H1 (cell line): ENCODE measurements around the gene WHAMM. TPM values are rescaled to one million over a fixed set of nuclear protein-coding genes. Genes with fewer than 3 reads are reported as not detected.

ENCODE experiments used
- ATF2 ChIP-seq: IDR thresholded peaks from 2 replicates; pipeline ENCODE4 v1.6.1; 2012; ENCODE audit warnings: low read length, inconsistent platforms
- BCL11A ChIP-seq, 2 experiments: IDR thresholded peaks; one replicate each; pipeline ENCODE4 v1.6.1; 2011; ENCODE audit warnings: low read depth in 2 of 2, low read length in 2 of 2, mild to moderate bottlenecking in 2 of 2
- CEBPB ChIP-seq: IDR thresholded peaks from 2 replicates; pipeline ENCODE4 v1.6.1; 2012; ENCODE audit warnings: low read depth, low read length
- CHD7 ChIP-seq: fragments of 300-600 bp; sonication (generic); IDR thresholded peaks from 2 replicates; pipeline ENCODE4 v1.7.1; 2012; ENCODE audit warnings: low read length, moderate library complexity, mild to moderate bottlenecking, inconsistent platforms; ENCODE audit not compliant: insufficient replicate concordance
- FOSL1 ChIP-seq: IDR thresholded peaks from 2 replicates; pipeline ENCODE4 v1.6.1; 2011; ENCODE audit warnings: mild to moderate bottlenecking, low read depth, low read length, moderate library complexity; ENCODE audit not compliant: insufficient read depth
- JUND ChIP-seq: IDR thresholded peaks from 2 replicates; pipeline ENCODE4 v1.6.1; 2011; ENCODE audit warnings: mild to moderate bottlenecking, improper control_type of control experiment, low read length
- KDM1A ChIP-seq: fragments of 200-600, 300-600 bp; sonication (generic); IDR thresholded peaks from 2 replicates; pipeline ENCODE4 v1.7.1; 2016; ENCODE audit warnings: mild to moderate bottlenecking, low read length, borderline replicate concordance
- POU5F1 ChIP-seq: IDR thresholded peaks from 2 replicates; pipeline ENCODE4 v1.6.1; 2011; ENCODE audit warnings: low read depth, mild to moderate bottlenecking, low read length, moderate library complexity
- SP2 ChIP-seq: IDR thresholded peaks from 2 replicates; pipeline ENCODE4 v1.6.1; 2012; ENCODE audit warnings: mild to moderate bottlenecking, low read length, inconsistent platforms
- TAF7 ChIP-seq: optimal IDR thresholded peaks from 2 replicates; pipeline ENCODE3; 2011; ENCODE audit warnings: low read depth, mild to moderate bottlenecking, inconsistent platforms, low read length, moderate library complexity, borderline replicate concordance
- ZNF274 ChIP-seq: IDR thresholded peaks from 2 replicates; pipeline ENCODE4 v1.7.0; 2012; ENCODE audit warnings: low read length, borderline replicate concordance; ENCODE audit errors: extremely low read depth
- polyA plus RNA-seq, 7 experiments: library from polyadenylated mRNA; depleted of rRNA in 3 of 7; stranded (reverse) in 5 of 7; unstranded in 2 of 7; fragments of >200 nt in 5 of 7; fragments of 200-250 nt in 2 of 7; gene quantifications; 1 replicate in 5 of 7; 2 replicates in 1 of 7; 4 replicates in 1 of 7; pipeline versions ENCODE4 v1.2.1 to v1.2.3, GENCODE V29; 2011 to 2013; ENCODE audit warnings: missing spikeins in 2 of 7, mixed read lengths in 2 of 7
- total RNA-seq: library from RNA; stranded (reverse); fragmentation: NEBNext Ultra II Directional; extraction: Animal tissue kit (Norgen Biotek cat#: 25700); gene quantifications from 2 replicates; pipeline ENCODE4 v1.2.1, GENCODE V29; 2021

The WHAMM gene
- total and polyA plus RNA-seq, 2 of the 8 experiments (the other 6 are each of a cell fraction or from before 2014, with no cell fraction given), result 1.1 to 3.3 TPM

GRCh38 chr15:82862886-82863285 is 53.5 kb downstream of the WHAMM start (continued):
- TF ChIP-seq CHD7 (no peak), ZNF274 (no peak), BCL11A (IDR thresholded peaks at IDR 0.05; ENCODE audit: low read depth in 2 of 2, low read length in 2 of 2) (no peak), TAF7 (no peak), SP2 (no peak), FOSL1 (no peak), KDM1A (no peak), POU5F1 (no peak), JUND (no peak), CEBPB (no peak), ATF2 (no peak)
